Measurements from ENCODE around the gene LEKR1.

- TF ChIP-seq ARNTL (CRISPR knock-in tag; IDR thresholded peaks at IDR 0.05; ENCODE audit: borderline replicate concordance, low read depth) = no peak
- TF ChIP-seq ZC3H10 (CRISPR knock-in tag; IDR thresholded peaks at IDR 0.05) = no peak
- TF ChIP-seq CSDC2 (CRISPR knock-in tag; IDR thresholded peaks at IDR 0.05) = no peak
- TF ChIP-seq GLIS3 (CRISPR knock-in tag; IDR thresholded peaks at IDR 0.05) = no peak
Observed at GRCh38 chr3:156957715-156958114, 131.6 kb downstream of the LEKR1 start.
